ENCODE measurements around the gene CTDSPL2.
"Not testable (repeated sequence)": the region's sequence is repeated elsewhere in the genome, so short reads cannot be mapped to it uniquely, and the experiment has no call there.

CTDSPL2 gene

GRCh38 chr15:44485880-44486279 lies 58.5 kb downstream of the CTDSPL2 start:
- DNase-seq (ENCODE audit: low read depth in 2 of 2): no peak

- DNase-seq (ENCODE audit: low read depth in 2 of 2): no peak
Measured at GRCh38 chr15:44489464-44489863, 62.0 kb downstream of the CTDSPL2 start.

- no peak for DNase-seq (ENCODE audit: low read depth in 2 of 2)
Measured at GRCh38 chr15:44490622-44491021, 63.2 kb downstream of the CTDSPL2 start.

GRCh38 chr15:44492040-44492439 lies 64.6 kb downstream of the CTDSPL2 start:
- no peak for DNase-seq (ENCODE audit: low read depth in 2 of 2)

DNA sequence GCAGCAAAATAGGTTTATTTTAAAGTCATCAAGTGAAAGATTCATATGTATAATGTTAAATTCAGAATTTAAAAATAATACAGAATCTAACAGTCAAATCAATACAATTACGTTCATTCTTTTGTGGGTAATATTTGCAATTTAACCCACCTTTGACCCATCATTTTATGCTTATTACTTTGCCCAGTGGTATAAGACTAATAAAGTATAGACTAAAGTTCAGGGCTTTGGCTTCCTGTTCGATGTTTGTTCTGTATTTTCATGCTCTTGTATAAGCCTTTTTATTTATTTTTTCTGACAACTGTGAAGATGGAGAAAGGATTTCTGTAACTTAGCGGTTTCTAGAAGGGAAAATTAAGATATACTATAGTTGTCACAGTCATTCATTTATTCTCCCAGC lies 65.2 kb downstream of the CTDSPL2 start:
- DNase-seq (ENCODE audit: low read depth in 2 of 2): no peak

- no peak for DNase-seq (ENCODE audit: low read depth in 2 of 2)
Measured at GRCh38 chr15:44495562-44495961, 68.1 kb downstream of the CTDSPL2 start.

- no peak for DNase-seq (ENCODE audit: low read depth in 2 of 2)
Measured at GRCh38 chr15:44500555-44500954, 73.1 kb downstream of the CTDSPL2 start.

GRCh38 chr15:44501768-44502366 lies 74.4 kb downstream of the CTDSPL2 start:
- no peak for DNase-seq (ENCODE audit: low read depth in 2 of 2)

- DNase-seq (ENCODE audit: low read depth in 2 of 2): no peak
Measured at GRCh38 chr15:44516436-44516835, 89.0 kb downstream of the CTDSPL2 start.

GRCh38 chr15:44519537-44519936 lies 92.1 kb downstream of the CTDSPL2 start:
- DNase-seq (ENCODE audit: low read depth in 2 of 2): no peak

DNA sequence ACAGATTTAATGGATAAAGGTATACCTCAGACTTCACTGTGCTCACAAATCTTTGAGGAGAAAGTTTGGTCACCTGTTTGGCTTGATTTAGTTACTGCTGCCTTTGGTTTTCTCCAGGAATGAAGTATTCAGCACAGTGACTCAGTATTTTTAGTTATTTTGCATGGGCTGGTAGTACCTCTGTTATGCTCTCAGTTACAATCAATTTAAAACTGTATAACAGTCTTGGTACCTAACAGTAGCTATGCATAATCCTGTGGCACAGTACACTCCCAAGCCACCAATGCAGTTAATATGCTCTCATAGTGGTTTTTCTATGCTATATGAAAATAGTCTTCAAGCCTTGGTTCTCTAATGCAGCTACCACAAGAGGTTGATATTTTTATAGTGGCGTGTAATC lies 97.6 kb downstream of the CTDSPL2 start:
- DNase-seq (ENCODE audit: low read depth in 2 of 2): no peak

DNA sequence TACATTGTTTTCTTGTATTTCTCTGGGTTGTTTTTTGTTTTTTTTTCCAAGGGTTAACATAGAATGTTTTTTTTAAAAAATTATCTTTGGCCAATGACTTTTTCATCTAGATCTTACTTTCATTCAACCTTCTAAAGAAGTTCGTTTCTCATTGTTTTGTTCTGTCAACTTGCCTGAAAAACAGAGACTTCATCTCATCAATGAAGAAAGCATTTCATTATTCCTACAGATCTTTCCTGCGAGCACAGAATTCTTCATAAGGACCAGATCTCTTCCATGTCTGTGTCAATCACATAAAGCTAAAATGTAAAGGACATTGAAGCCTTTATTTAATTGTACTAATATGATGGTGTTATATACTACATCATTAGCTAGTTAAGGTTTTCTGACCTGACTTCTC lies 99.8 kb downstream of the CTDSPL2 start:
- no peak for DNase-seq (ENCODE audit: low read depth in 2 of 2)

DNA sequence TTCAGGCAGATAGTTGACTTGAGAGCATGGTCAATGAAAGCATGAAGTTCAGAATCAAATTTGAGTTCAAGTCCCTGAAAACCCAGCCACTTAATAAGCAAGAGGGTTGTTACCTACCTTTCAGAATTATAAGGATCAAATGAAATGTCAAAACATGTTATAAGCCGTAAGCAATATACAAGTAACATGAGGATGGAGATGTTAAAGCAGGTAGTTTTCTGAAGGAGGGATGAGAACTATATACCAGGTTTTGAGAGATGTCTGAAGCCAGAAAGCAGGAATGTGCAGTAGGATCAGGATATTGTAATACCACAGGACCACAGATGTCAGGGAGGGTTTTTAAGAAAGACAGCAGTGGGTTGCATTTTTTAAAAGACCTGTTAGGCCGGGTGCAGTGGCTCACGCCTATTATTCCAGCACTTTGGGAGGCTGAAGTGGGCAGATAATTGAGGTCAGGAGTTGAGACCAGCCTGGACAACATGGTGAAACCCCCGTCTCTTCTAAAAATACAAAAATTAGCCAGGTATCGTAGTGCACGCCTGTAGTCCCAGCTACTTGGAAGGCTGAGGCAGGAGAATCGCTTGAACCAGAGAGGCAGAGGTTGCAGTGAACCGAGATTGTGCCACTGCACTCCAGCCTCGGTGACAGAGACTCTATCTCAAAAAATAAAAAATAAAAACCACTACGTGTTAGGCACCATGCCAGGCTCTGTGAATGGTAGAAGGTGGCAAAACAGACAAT lies 102.6 kb downstream of the CTDSPL2 start:
- no peak for DNase-seq (ENCODE audit: low read depth in 2 of 2)

GRCh38 chr15:44530653-44531052 lies 103.2 kb downstream of the CTDSPL2 start:
- DNase-seq (ENCODE audit: low read depth in 2 of 2): no peak

DNA sequence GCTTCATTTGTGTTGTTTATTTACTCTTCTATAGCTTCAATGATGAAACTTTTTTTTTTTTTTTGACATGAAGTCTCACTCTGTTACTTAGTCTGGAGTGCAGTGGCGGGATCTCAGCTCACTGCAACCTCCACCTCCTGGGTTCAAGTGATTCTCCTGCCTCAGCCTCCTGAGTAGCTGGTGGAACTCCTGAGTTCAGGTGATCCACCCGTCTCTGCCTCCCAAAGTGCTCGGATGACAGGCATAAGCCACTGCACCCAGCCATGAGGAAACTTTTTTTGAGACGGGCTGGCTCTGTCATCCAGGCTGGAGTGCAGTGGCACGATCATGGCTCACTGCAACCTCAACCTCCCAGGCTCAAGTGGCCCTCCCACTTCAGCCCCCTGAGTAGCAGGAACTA lies 104.8 kb downstream of the CTDSPL2 start:
- not testable (repeated sequence) for DNase-seq (ENCODE audit: low read depth in 2 of 2)

GRCh38 chr15:44532689-44533088 lies 105.3 kb downstream of the CTDSPL2 start:
- no peak for DNase-seq (ENCODE audit: low read depth in 2 of 2)

DNA sequence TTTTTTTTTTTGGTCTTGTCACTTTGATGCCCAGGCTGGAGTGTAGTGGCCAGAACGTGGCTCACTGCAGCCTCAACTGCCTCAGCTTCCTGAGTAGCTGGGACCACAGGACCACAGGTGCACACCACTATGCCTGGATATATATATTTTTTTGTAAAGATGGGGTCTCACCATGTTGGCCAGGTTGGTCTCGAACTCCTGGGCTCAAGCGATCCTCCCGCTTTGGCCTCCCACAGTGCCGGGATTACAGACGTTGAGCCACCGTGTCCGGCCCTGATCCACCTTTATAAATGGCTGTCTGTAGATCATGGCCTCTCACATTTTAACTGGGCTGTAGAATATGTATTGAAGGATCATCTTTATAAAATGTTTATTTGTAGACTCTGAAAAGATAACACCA lies 107.7 kb downstream of the CTDSPL2 start:
- no peak for DNase-seq (ENCODE audit: low read depth in 2 of 2)

DNA sequence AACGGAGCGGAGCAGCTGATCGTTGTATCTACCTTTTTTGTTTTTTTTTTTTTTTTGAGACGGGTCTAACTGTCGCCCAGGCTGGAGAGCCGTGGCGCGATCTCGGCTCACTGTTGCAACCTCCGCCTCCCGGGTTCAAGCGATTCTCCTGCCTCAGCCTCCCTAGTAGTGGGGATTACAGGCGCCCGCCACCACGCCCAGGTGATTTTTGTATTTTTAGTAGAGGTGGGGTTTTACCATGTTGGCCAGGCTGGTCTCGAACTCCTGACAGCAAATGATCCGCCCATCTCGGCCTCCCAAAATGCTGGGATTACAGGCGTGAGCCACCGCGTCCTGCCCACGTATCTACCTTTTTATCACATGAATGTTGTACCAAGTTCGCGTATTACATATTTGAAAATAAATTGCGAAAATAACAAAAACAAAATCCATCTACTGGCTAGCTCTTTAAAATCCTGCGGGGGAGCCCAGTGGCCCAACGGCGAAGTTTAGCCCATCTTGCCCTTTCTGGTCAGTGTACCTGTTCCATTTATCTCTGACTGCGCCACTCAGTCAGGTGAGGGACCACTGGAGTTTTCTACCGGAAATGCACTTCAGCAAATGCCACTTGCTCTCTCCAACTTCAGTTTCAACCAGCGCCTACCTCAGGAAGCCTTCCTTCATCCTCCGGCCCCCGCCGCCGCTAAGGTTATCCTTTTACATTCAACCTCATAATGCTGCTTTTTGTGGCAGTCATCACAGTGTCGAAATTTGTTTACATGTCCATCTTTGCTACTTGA lies 108.3 kb downstream of the CTDSPL2 start:
- DNase-seq (ENCODE audit: low read depth in 2 of 2): no peak

DNA sequence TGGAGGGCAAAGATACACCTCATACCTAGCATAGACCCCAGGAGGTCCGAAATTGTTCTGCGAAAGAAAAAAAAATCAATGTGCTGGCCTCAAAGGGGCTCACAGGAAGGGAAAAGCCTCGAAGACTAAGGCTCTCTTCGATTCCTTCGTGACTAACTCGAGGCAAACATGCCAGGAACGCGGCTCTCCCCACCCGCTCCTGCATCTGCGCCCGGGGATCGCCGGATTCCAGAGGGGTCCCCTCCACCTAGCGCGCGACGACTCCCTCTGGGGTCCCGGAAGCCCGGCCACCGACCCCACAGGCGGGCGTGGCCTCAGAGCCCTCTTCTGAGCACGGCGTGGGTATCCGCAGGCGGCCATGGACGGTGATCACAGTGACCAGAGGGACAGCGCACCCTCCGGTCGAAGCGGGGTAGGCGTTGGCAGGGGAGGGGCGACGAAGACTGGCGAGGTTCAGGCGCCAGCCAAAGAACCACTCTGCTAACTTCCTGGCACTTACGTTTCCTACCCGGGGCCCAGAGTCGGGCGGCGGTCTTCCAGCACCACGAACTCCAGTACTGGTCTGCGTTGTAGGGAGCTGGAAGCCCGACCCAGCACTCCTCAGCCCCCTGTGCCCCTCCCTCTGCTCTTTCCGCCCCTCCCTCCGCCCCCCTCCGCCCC lies 109.0 kb downstream of the CTDSPL2 start:
- DNase-seq (ENCODE audit: low read depth in 2 of 2): no peak

DNA sequence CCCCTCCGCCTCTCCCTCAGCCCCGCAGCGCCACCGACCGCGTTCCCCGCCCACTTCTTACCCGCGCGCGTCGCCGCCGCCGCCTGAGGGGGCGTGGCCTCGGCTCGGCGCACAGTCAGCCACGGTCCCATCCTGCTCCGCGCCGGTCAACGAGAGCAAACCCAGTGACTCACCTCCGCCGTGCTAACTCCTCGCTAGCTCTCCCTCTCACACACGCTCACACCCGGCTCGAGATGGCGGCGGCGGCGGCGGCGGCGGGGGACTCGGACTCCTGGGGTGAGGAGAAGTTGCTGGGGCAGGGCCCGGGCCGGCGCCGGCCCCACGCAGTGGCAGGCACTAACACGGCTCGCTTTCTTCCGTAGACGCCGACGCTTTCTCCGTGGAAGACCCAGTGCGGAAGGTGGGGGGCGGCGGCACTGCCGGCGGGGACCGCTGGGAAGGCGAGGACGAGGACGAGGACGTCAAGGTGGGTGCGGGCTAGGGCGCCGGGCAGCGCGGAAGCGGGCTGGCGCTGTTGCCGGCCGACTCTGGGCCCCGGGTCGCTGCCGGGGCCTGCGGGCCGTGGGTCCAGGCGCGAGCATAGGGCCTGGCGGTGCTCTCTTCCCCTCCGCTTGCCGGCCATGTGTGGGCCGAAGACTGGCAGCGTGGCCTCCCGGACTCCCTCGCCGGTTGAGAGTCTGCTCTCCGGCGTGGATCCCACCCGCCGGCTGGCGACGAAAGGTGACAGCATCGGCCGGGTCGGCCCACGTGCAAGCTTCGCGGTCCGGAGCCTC lies 109.7 kb downstream of the CTDSPL2 start, which contains the start of gene EIF3J:
EIF3J (plus strand) TSS at position 186 of the 773 bp plus-strand sequence; CDS start at position 234, 48 bp downstream.
- peak; percentile 87 to 90 for DNase-seq (ENCODE audit: low read depth in 2 of 2)

GRCh38 chr15:44537735-44538240 lies 110.4 kb downstream of the CTDSPL2 start:
- no peak for DNase-seq (ENCODE audit: low read depth in 2 of 2)

Data from activated CD8-positive, alpha-beta memory T cell treated with anti-CD3 and anti-CD28 coated beads for 4 hours (primary cell).